SK-N-MC (cell line): ENCODE results near the gene BARX1.

Experiments used
- DNase-seq: peaks from one replicate; pipeline ENCODE4 v3.0.0-alpha.2; 2011; ENCODE audit warnings: low read depth, low spot score
- H3K27ac ChIP-seq: fragments of 200-600 bp; sonication (generic); 2 replicates; pipeline ENCODE4 v1.5.1; 2016; ENCODE audit warnings: mixed run types
- H3K36me3 ChIP-seq: fragments of 200-600 bp; sonication (generic); 2 replicates; pipeline ENCODE4 v1.6.1; 2017; ENCODE audit warnings: antibody characterized with exemption, low read length, mixed read lengths; ENCODE audit not compliant: insufficient read depth
- H3K4me3 ChIP-seq: fragments of 200-600 bp; sonication (generic); 2 replicates; pipeline ENCODE4 v1.5.1; 2016
- H3K9ac ChIP-seq: fragments of 200-600 bp; sonication (generic); 2 replicates; pipeline ENCODE4 v1.8.0; 2017; ENCODE audit warnings: mixed run types, mixed read lengths; ENCODE audit not compliant: insufficient read length
- H3K9me3 ChIP-seq: fragments of 200-600 bp; sonication (generic); 2 replicates; pipeline ENCODE4 v1.6.1; 2017; ENCODE audit warnings: low read depth, mild to moderate bottlenecking, antibody characterized with exemption, low read length, moderate library complexity, mixed read lengths
- EZH2 ChIP-seq: fragments of 200-600 bp; sonication (generic); IDR thresholded peaks from one replicate; pipeline ENCODE4 v1.6.1; 2017; ENCODE audit warnings: antibody characterized with exemption
- FOXP2 ChIP-seq: optimal IDR thresholded peaks from 2 replicates; pipeline ENCODE3; 2011; ENCODE audit warnings: mild to moderate bottlenecking, moderate library complexity; ENCODE audit not compliant: insufficient read depth; ENCODE audit errors: extremely low read length, control extremely low read depth
- POLR2AphosphoS5 ChIP-seq: IDR thresholded peaks from 2 replicates; pipeline ENCODE4 v1.6.1; 2012; ENCODE audit warnings: mild to moderate bottlenecking, low read depth, low read length, borderline replicate concordance

Gene BARX1

DNA sequence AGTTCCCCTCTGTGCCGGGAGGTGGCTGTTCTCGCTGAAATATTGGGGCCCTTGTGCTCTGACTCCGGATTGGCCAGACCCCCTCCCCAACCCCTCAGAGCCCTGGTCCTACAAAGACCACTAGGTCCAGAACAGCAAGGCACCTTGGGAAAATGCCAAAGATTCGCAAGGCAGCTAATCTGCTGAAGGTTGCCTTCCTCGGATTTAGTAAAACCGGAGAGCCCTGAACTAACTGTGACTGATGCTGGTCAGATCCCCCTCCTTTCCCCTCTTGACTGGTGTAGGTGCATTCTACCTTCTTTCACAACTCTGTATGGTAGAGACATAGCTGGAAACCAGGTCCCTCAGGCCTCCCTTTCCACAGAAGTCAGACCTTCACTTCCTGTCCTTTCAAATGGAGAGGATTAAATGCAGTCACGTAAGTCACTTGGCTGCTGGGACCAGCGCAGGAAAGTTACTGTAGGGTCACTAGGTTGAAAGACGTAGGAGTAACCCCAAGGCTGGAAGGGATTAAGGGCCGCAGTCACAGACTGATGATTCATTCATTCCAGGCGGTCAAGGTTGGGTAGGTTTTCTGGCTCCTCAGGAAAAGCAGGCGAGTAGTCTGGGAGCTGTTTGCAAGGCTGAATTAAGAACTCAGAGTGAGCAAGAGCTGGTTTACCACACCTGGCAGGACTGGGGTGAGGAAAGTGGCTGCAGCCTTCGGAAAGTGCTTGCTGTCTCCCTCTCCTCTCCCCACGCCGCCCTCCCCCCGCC, 5.3 kb downstream of the BARX1 start:
- H3K4me3 ChIP-seq: no peak overlapping the region
- no peaks in the 10 kb centered on the region for H3K9me3 ChIP-seq
- H3K9ac ChIP-seq: no peak overlapping the region
- no peak overlapping the region for H3K27ac ChIP-seq
- DNase-seq: no peak
- no peaks in the 10 kb centered on the region for H3K36me3 ChIP-seq
- TF ChIP-seq POLR2AphosphoS5: no peak
- TF ChIP-seq EZH2: no peak
- no peak for TF ChIP-seq FOXP2

- Histone ChIP-seq H3K27ac (no peak overlapping the region), H3K9me3 (no peaks in the 10 kb centered on the region), H3K4me3 (no peak overlapping the region), H3K36me3 (no peaks in the 10 kb centered on the region), H3K9ac (no peak overlapping the region)
- DNase-seq: no peak
- TF ChIP-seq POLR2AphosphoS5 (no peak), EZH2 (no peak), FOXP2 (no peak)
These were observed 6.0 kb downstream of the BARX1 start for GRCh38 chr9:93949073-93949693.

DNA sequence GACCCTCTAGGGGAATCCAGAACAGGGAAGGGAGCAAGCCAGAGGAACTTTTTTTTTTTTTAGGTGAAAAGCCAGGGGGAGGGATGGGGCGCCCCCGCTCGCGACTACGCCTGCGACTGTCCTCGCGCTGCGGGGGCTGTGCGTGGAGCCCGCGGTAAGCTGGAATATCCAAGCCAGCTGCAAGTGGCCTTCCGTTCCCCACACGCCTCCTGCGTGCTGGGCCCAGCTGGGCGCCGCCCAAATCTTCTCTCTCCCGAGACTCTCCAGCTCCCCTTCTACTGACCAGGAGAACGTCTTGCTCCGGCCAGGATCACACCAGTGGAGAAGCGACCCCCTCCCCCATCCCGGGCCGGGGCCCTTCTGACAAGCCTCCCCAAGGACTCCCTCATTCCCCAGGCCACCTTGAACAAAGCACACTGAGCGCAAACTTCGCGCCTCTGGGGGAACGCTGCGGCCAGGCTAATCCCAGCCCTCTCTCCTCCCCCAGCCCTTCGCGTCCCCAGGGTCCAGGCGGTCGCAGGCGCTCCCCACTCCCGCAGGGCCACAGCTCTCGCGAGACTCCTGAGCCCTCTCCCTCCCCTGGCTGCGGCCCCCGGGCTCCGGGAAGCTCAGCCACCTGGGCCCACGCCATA, 6.6 kb downstream of the BARX1 start:
- Histone ChIP-seq H3K36me3 (no peaks in the 10 kb centered on the region), H3K4me3 (no peak overlapping the region), H3K27ac (no peak overlapping the region), H3K9ac (no peak overlapping the region), H3K9me3 (no peaks in the 10 kb centered on the region)
- TF ChIP-seq POLR2AphosphoS5: no peak
- no peak for TF ChIP-seq EZH2
- no peak for TF ChIP-seq FOXP2
- no peak for DNase-seq

DNA sequence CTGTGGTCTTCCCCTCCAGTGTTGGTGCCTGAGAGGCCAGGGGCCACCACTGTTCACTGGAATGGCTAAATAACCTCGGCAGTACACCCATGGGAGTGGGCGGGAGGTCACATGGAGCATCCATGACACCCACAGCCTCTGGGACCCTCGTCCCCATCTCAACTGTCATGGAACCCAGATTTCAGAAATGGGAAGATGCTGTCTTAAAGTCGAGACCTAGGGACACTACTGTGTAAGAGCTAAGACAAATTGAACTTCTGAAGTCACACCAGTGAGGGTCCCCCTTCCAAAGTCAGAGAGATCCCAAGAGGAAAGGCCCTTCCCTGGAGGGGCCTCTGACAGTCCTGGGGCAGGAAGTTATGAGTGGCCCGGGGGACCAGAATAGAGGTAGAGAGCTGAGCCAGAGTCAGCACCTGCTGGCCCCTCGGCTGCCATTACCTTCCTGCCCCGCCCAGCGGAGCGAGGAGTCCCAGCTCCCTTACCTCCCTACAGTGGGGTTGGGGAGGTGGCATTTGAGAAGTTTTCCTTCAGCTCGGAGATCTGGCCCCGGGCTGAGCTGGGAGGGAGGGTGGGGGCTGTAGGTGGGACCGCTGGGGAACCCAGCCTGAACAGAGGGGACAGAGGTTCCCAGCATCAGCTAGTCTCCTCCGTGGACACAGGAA, 7.6 kb downstream of the BARX1 start:
- H3K27ac ChIP-seq: no peak overlapping the region
- DNase-seq: no peak
- H3K9me3 ChIP-seq: no peaks in the 10 kb centered on the region
- H3K9ac ChIP-seq: no peak overlapping the region
- no peak overlapping the region for H3K4me3 ChIP-seq
- TF ChIP-seq FOXP2: no peak
- no peak for TF ChIP-seq POLR2AphosphoS5
- no peak for TF ChIP-seq EZH2
- no peaks in the 10 kb centered on the region for H3K36me3 ChIP-seq

GRCh38 chr9:93946338-93946712, 8.8 kb downstream of the BARX1 start:
- TF ChIP-seq FOXP2 (no peak), EZH2 (no peak), POLR2AphosphoS5 (no peak)
- no peaks in the 10 kb centered on the region for H3K36me3 ChIP-seq
- no peaks in the 10 kb centered on the region for H3K9me3 ChIP-seq
- peak overlapping the region; percentile 67 for H3K4me3 ChIP-seq
- no peak for DNase-seq
- H3K27ac ChIP-seq: no peak overlapping the region
- no peak overlapping the region for H3K9ac ChIP-seq

- TF ChIP-seq POLR2AphosphoS5 (no peak), EZH2 (no peak), FOXP2 (no peak)
- no peak overlapping the region for H3K9ac ChIP-seq
- peak overlapping the region; percentile 67 for H3K4me3 ChIP-seq
These were observed 9.5 kb downstream of the BARX1 start for GRCh38 chr9:93945400-93946337.

DNA sequence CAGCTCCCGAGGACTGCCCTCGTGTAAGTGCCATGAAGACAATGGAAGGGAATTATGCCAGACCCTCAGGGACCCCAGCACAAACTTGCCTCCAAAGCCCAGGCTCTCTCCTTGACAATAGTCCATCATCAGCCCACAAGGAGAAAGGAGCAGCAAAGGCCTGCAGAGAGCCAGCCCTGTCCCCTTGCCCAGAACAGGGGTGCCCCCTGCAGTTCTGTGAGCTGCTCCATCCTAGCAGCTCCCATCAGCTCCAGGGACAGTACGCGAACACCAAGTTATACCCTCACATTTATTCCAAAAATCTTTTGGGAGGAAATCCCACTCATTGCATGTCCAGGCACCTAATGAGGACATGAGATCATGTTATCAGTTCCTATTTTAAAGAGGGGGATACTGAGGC, 11.1 kb downstream of the BARX1 start:
- H3K9ac ChIP-seq: no peak overlapping the region
- no peaks in the 10 kb centered on the region for H3K9me3 ChIP-seq
- H3K4me3 ChIP-seq: no peak overlapping the region
- TF ChIP-seq POLR2AphosphoS5 (no peak), FOXP2 (no peak), EZH2 (no peak)
- no peak overlapping the region for H3K27ac ChIP-seq
- H3K36me3 ChIP-seq: no peaks in the 10 kb centered on the region
- no peak for DNase-seq

More at GRCh38 chr9:93945400-93946337, 9.5 kb downstream of the BARX1 start:
- no peaks in the 10 kb centered on the region for H3K9me3 ChIP-seq
- H3K27ac ChIP-seq: no peak overlapping the region
- H3K36me3 ChIP-seq: no peaks in the 10 kb centered on the region
- no peak for DNase-seq

- TF ChIP-seq EZH2 (no peak), FOXP2 (no peak), POLR2AphosphoS5 (no peak)
- DNase-seq: no peak
- Histone ChIP-seq H3K36me3 (no peaks in the 10 kb centered on the region), H3K4me3 (no peak overlapping the region), H3K9ac (no peak overlapping the region), H3K9me3 (no peaks in the 10 kb centered on the region), H3K27ac (no peak overlapping the region)
These were observed 13.0 kb downstream of the BARX1 start for GRCh38 chr9:93942161-93942560.
